Activated CD8-positive, alpha-beta memory T cell treated with anti-CD3 and anti-CD28 coated beads, Interleukin-2, amount 50 U/mL, for 1 hour (primary cell): Measurements from ENCODE around the gene PPP1R36.
"Not testable (repeated sequence)": the region's sequence is repeated elsewhere in the genome, so short reads cannot be mapped to it uniquely, and the experiment has no call there.

Experiments used
- DNase-seq: peaks from one replicate; pipeline ENCODE4 v3.0.0-alpha.2; 2020; ENCODE audit errors: extremely low read depth

PPP1R36 gene

DNA sequence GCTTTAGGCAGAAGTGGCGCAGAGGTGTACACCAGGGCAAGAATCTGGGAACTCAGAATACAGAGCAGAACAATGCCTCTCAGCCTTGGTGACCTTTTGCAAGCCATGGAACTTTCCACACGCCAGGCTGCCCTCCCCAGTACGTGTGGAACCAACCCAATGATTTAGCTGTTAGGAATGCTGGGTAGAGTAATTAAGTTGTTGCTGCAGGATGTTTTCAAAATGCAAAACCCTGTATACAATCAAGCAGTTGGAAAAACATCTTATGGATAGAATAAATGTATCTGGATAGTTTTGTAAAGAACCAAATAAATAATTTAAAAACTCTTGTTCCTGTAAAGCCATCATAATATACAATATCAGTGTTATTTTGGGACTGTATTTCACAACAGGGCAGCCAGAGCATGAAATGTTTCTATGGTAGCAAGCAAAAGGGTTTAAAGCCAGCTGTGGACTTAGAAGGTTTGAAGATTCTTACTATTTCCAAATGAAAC, 19.4 kb downstream of the PPP1R36 start:
- no peak for DNase-seq

DNA sequence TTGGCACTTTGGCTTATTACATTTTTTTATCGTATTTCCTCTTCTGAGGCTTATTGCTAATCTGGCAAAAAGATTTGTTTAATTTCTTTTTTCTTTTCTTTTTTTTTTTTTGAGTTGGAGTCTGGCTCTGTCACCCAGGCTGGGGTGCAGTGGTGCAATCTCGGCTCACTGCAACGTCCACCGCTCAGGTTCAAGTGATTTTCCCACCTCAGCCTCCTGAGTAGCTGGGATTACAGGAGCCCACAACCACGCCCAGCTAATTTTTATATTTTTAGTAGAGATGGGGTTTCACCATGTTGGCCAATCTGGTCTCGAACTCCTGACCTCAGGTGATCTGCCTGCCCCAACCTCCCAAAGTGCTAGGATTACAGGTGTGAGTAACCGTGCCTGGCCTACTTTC, 19.9 kb downstream of the PPP1R36 start:
- not testable (repeated sequence) for DNase-seq

DNA sequence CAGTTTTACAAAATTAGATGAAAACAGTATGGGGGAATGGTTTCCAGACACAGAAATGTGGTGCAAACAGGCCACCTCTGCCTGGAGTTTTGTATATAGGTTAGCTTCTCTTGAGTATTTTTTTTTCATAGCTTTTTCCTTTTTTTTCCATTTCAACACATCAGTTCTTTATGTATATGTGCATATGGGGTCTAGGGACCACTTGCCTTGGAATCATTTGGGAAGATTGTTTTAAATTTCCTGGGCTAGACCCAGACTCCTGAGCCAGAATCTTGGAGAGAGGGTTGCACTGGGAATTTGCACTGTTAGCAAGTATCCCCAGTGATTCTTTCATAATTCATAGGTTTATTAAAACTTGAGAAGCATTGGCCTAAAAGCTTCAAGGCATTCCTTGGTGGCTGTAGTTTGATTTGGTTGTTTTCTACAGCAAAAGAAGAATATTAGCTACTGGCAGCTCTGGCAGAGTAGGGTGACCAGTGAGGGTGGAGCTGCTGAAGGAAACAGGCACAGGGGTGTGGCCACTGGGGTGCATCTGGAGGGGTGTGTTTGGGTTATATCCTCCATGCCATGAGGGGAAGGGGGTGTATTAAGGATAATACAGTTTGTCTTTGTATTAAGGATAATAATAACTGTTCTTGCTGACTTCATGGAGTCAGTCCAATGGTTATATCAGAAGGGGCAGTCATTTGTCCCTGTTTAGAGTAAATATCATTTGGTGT, 22.8 kb downstream of the PPP1R36 start:
- DNase-seq, result no peak

DNA sequence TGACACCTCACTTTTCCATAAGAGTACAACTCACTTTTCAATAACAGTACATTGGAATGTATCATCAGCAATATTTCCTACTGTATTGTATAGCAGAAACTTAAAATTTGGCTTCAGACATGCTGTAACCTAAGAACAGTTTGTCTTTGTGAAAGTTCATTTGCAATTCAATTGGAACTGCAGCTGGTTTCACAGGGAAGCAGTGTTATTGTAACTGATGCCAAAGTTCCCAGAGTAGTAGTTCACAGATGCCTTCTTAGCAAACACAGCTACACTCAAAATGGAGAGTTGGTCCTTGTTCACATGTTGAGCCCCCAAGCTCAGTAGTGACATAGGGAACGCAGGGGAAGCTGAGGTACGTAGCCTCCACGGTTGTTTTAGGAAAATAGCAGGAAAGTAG, 23.3 kb downstream of the PPP1R36 start:
- DNase-seq, result no peak

DNA sequence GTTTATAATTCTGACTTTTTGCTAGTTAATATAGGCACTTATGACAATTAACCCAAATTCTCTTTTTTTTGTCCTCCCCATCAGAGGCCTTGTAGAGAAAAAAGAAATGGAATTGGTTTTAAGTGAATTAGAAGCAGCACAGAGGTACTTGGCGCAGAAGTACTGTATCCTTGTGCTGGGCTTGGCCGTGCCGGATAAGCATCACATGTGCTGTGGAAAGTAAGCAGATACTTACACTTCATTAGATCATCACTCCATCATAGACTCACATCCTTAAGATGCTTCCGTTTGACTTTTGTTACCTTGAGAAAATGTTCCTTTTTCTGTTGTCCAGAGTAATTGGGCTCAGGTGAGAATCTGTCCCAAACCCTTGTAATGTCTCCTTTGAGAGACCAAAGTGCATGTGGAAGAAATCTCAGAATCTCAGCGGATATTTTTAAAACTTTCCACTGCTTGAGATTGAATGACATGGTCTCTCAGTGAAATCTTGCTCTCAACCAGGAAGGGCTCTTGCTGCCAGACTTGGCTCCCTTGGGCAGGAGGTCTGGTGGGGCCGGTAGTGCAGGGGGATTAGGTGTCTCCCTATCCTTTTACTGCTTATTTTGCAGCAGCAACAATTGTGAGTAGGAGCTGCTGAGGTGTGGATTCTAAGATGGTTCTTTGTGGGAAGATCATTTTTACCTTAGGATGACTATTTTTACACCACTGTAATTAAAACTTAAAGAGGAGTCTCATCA, 24.8 kb downstream of the PPP1R36 start:
- DNase-seq, result no peak

DNA sequence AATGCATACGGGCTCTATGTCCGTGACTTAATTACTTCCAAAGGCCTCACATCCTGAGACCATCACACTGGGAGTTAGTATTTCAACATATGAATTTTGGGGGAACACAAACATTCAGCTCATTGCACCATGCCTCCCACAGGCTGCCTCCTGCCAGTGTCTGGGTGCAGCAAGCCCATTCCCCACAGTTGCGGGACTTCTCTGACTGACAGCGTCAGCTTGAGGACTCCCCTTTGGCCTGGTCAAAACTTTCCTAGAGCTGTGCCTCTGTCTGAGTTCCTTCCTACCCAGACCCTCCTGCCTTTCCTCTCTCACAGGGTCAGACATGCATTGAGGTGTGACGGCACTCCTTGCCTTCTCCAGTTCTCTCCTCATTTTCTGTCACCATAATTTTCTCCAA, 27.4 kb downstream of the PPP1R36 start:
- no peak for DNase-seq

DNA sequence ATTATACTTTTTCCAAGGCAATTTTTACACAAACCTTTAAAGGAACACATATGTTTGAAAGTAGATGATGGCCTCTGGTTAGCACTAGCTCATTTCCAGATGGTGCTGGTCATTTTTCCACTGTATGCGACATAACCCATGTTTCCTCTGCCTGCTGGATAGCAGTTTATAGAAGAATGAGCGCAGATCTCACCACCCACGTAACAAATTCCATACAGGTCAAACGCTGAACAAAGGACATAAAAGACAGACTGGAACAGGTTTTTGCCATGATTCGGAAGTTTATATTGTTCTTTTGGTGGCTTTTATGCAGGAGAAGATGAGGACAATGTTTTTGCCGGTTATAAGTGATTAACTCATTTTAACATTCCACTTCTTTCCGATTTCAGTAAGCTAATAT, 30.7 kb downstream of the PPP1R36 start:
- DNase-seq, result no peak

DNA sequence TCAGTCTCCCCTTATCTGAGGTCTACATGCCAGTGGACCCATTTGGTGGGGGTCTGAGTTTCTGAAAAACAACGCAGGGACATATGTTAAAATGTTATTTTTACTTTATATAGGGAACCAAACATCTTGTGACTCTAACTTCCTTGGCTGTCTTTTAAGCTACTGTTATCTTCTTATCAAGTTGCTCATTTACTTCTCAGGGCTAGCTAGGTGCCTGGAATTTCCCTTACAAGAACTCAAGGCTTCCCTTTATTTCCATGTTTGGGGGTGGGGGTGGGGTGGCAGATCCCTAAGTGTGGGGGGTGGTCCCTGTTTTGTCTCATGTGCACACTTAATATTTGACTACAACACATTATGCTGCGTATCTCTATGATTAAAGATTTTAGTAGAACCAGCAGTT, 31.6 kb downstream of the PPP1R36 start:
- no peak for DNase-seq

DNA sequence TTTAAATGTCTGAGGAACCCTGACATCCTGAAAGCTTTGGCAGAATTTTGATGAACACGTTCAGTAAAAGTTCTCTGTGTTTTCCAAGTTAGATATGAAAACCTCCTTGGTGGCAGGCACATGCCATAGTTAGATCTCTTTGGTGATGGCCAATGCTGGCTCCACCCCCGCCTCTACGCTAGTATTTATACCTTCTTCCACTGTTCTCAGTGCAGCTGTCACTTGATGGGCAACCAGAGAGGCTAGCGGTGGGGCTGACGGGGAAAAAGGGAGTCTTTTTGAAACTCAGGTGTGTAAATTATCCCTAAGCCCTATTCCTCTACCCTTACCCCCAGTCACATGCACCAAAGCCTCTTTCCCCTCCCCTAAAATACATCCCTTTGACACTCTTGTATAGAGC, 32.1 kb downstream of the PPP1R36 start:
- DNase-seq, result no peak

DNA sequence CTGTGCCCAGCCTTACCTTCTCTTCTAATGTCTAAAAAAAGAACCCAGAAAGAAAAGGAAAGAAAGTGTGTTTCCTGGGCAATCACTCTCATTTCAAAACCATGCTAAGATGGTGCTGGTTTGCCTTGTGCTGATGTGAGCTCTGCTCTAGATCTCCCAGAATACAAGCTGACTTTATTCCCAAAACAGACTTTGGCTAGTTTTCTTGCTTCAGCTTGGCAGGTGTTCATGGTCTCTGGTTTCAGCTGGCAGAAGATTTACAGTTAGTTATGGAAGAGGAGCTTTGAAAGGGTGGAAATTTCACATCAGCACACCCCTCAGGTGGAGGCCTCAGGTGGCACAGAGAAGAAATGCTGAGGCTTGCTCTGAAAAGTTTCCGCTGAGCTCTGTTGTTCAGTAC, 34.4 kb downstream of the PPP1R36 start:
- DNase-seq, result no peak

DNA sequence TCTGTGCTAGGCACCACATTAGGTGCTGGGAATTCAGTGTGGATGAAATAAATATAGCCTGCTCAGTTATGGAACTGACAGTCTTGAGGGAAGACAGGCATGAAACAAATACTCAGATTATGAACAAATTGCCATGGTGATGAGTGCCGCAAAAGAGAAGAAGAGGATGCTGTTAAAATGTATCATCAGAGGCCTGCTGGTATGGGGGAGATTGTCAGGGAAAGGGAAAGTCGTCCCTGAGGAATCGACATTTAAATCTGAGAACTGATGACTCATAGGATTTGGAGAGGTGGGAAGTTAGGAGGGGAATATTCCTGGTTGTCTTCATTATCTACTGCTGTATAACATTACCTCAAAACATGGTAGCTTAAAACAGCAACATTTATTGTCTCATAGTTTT, 42.0 kb downstream of the PPP1R36 start:
- no peak for DNase-seq

DNA sequence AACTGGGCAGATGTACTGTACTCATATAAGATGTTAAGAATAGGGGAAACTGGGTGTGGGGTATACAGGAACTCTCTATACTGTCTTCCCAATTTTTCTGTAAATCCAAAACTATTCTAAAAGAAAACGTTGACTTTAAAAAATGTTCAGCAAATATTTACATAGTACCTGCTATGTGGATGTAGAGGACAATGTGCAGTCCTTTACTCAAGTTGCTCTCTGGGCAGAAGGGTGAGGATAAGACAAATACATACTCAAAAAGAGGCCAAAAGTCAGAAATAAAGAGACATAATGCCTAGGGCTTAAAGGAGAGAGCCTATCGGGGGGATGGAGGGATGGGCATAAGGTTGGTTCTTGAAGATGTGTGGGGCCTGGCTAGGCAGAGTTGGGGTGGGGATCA, 44.7 kb downstream of the PPP1R36 start:
- no peak for DNase-seq

DNA sequence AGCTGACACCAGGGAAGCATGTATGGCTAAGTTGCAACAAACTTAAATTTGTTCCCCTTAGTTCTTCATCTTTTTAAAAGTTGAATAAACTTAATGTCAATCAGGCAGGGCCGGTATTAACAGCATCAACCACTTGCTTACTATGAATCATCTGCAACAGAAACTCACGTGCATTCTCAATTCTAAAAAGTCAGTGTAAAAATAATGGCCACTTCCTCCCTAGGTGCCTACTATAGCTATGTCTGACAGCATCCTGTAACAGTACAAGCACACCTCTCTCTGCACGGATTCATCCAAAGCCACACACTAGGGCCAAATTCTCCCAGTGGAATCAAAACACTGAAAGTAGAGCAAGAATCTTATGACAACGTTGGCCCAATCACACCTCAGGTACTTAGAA, 48.6 kb downstream of the PPP1R36 start:
- DNase-seq, result no peak

DNA sequence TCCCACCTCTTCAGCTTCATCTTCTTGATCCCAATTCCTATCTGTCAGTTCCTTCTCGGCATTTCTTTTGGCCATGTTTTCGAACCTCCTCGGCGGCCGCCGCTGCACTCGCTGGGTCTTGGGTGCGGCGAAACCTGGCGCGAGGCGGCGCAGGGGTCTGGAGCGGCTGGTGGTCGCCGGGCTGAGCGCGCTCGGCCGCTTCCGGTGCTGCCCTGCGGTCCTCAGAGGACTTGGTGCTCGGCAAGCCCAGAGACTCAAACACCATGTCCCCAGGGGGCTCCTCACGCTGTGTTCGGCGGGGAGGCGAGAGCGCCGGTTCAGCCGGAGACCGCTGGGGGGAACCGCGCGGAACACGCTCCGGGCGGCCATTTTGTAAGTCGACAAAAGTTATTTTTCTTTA, 51.8 kb downstream of the PPP1R36 start:
- no peak for DNase-seq

DNA sequence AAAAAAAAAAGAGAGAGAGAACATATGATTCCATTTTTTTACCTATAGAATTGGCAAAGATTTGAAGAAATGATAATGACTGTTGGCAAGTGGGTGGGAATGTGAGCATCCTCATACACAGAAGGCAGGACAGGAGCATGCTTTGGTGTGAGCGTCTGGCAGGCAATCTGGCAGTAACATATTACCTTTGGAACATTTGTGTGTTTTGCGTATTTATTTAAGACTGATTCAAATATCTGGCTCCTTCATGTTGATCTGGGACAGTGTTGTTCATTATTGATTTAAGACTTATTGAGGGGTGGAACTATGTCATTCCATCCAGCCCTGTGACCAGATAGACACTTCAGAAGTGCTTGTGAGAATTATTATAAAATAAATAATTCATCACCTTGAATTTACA, 53.1 kb downstream of the PPP1R36 start:
- no peak for DNase-seq

DNA sequence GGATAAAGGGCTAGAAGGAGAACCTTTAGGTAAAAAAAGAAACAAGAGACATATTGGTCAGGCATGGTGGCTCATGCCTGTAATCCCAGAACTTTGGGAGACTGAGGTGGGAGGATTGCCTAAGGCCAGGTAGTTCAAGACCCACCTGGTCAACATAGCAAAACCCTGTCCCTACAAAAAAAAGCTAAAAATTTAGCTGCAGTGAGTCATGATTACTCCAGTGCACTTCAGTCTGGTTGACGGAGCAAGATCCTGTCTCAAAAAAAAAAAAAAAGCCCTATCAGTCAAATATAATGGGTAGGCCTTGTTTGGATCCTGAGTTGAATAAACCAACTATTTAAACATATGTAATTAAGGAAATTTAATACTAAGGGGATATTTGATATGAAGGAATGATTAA, 54.2 kb downstream of the PPP1R36 start:
- DNase-seq, result no peak

DNA sequence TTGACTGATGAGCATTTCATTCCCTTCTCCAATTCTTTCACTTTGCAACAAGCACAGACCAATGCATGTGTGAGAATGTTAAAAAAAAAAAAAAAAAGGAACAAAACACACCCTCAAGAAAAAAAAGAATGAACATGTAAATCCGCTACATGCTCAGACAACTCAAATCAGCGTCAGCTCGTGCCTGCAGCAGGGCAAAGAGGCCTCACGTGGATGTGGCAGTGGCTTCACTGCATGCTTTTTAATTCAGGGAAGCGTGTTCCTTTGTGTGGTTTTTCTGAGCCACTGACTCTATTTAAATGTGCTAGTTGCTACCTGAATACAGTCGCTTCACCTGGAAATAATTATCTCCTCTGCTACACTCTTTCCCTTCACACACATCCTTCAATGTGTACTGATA, 55.1 kb downstream of the PPP1R36 start:
- no peak for DNase-seq

DNA sequence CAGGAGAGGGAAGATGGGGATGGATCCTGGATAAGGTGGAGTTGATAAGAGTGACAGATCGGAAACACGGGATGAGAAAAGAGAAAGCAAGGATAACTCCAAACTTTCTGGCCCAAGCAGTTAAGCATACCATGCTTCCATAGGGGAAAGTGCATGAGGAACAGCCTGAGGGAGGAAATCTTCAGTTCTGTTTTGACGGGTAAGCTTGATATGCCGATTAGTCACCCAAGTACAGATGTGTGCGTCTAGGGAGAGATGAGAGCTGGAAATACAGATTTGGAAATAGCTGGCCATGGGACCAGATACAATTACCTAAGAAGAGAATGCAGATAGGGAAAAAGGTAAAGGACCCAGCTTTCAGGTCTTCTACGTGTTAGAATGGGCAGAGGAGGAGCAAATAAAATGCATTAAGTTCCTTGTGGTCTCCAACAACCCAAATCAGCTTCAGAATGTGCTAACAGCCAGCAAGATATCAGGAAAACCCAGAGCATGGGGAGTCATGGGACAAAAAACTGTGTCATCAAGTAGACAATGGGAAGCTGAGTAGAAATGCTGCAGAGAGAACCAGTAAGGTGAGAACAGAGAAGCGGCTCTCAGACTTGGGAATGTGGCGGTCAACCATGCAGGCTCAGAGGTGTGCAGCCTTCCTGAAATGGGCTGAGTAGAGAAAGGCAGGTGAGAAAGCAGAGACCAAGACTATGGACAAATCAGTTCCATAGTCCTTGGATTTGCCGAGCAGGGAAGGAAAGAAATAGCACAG, 56.3 kb downstream of the PPP1R36 start:
- DNase-seq, result no peak

DNA sequence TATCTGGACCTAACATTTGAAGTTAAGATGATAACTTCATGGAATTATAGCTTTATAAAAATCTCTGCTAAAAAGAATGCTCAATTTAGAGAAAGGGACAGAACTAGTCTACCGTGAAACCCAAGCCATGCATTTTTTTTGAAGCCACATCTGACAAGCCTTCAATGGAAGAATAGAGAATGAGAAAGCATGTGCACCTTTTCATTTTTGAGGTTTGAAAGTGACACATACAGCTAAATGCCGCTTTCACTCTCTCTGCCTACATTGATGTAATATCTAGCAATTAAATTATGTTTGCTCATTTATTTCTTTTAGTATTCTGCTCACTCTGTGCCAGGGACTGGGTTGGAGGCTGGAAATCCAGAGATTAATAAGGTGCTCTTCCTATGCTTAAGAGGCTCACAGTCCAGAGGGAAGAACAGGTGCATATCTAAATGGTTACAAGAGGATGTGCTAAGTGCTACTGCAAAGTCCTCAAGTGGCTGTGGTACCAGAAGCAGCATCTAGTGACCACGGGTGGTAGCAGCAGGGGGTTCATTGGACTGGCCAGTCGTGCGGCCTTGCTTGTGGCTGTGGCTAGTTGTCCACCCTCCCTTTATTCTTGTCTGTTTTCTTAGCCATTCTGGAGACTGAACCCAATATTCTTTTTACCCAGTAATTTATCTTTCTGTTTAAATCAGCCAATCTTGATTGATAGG, 60.4 kb downstream of the PPP1R36 start:
- DNase-seq, result no peak

DNA sequence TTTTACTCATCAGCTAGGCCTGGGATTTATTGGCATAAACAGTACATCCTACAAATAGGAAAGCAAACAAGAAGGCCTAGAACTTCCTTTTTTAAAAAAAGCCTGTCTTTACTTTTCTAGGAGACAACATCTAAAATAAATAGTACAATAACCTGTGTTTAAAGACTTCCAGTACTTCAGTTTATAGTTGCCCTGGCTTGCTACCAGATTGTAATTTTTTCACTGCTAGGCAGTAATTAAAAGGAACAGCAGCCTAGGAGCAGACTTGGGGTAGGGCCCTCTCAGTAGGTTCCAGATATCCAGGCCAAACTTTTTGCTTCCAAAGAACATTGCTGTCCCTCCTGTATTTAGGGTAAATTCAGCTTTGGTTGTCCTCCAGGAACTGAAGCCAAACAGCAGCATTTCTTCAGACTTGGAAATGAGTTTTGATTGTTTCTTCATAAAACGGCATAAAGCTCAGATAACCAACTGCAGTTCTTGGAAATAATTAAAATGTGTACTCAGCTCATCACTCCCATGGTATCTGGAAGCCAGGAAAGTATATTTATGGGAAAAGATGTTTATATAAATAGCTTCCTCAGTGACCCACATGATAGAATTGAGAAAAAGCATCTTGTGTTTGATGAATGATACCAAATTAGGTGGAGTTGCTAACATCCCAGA, 61.7 kb downstream of the PPP1R36 start:
- DNase-seq, result no peak

DNA sequence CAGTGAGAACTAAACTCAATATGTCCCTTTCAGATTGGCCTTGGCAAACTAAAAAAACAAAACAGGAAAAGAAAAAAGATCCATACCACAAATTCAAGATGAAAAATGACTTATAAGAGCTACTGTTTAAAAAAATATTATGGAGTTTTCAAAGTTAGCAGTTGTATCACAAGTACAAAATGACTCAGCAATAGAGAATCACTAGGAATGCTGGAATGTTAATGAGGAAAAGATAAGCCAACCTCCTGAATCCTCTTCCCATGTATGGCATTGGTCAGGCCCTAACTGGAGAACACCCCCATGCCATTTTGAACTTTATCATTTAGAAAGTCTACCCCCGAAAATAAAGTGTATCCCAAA, 62.2 kb downstream of the PPP1R36 start:
- no peak for DNase-seq
